Endometrial microvascular endothelial cells (primary cell): ENCODE measurements around the gene TTC23L. TPM values are rescaled to one million over a fixed set of nuclear protein-coding genes. Genes with fewer than 3 reads are reported as not detected.

Source experiments
- in situ Hi-C: cut with HindIII; loops from 2 replicates; pipeline ENCODE4 v1.10.0; 2017; ENCODE audit warnings: low sequenced_read_pairs, low pct_unique_long_range_greater_than_20kb; ENCODE audit errors: inconsistent ontology term
- total RNA-seq: library from RNA; depleted of rRNA; stranded (reverse); fragments of >200 nt; gene quantifications from one replicate; pipeline ENCODE4 v1.2.3, GENCODE V29; 2015; ENCODE audit errors: inconsistent ontology term

The TTC23L gene
- total RNA-seq, 1 donor from 2014 or later, result not detected

GRCh38 chr5:34944044-34944443 is 105.1 kb downstream of the TTC23L start:
- in situ Hi-C loops, result no loop called here

- in situ Hi-C loops, result no loop called here
Observed at GRCh38 chr5:34944460-34945047, 105.6 kb downstream of the TTC23L start.

Other genes with a start within 250 kb of the TTC23L start
- 126 TPM for gene RAI14, start 182.8 kb upstream of the TTC23L start, total RNA-seq
- 15.8 TPM for gene RAD1, start 76.3 kb downstream of the TTC23L start, total RNA-seq
- gene BRIX1, start 76.5 kb downstream of the TTC23L start, total RNA-seq, result 32.8 TPM
- 20.1 TPM for gene DNAJC21, start 90.4 kb downstream of the TTC23L start, total RNA-seq
- not detected for gene AGXT2, start 208.8 kb downstream of the TTC23L start, total RNA-seq